ENCODE data around the gene UBALD1. TPM values are rescaled to one million over a fixed set of nuclear protein-coding genes. Genes with fewer than 3 reads are reported as not detected.

The UBALD1 gene
- total and polyA plus RNA-seq, 2 donors (not counting 1 experiment from before 2014, with no cell fraction given): 2.2 to 3.6 TPM

DNA sequence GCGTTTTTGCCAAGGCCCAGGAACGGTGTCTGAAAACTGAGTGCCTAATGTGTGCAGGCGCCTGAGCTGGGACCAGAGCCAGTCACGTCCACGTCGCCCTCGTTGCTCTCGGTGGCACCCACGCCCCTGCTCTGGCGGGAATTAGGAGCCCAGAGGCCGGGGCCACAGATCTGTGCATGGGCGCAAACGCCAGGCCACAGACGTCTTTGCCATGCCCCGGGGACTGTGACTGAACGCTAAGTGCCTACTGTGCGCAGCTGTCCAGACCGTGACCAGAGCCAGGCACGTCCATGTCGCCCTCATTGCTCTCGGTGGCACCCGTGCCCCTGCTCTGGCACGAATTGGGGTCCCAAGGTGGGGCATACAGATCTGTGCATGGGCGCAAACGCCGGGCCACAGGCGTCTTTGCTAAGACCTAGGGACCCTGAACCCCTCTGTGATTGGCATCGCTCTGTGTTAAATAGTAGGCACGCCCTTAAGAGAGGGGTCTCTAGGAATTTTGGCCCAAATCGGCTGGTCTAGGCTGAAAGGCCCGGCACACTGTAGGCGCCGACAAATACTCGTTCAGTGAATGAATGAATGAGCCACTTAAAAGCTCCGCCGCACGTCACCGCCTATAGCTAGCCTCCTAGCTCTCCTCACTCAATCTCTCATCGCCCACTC lies 827 bp upstream of the UBALD1 start:
- peaks cover 5% of the 10 kb centered on the region for H3K4me1 ChIP-seq (ENCODE audit: control insufficient read depth, extremely low read depth, insufficient read depth, low read length)
- H3K27me3 ChIP-seq (ENCODE audit: control insufficient read depth, insufficient read depth, low read length): no peaks in the 10 kb centered on the region
- H3K9ac ChIP-seq (ENCODE audit: insufficient read depth, low read length): peak overlapping the region; percentile 4
- DNase-seq (ENCODE audit: low read depth in 2 of 2): no peak
- H4K20me1 ChIP-seq (ENCODE audit: control insufficient read depth, extremely low read depth, insufficient read depth, low read length): no peaks in the 10 kb centered on the region
- peak overlapping the region; percentile 69 for H3K4me2 ChIP-seq (ENCODE audit: extremely low read depth, insufficient read depth, low read length)
- peak overlapping the region; percentile 80 for H3K27ac ChIP-seq (ENCODE audit: insufficient read depth, low read length)
- H3K36me3 ChIP-seq (ENCODE audit: control insufficient read depth, insufficient read depth, low read length): no peaks in the 10 kb centered on the region
- peak overlapping the region; percentile 85 for H2AFZ ChIP-seq (ENCODE audit: low read length)
- TF ChIP-seq EZH2 (IDR thresholded peaks at IDR 0.05; ENCODE audit: low read length, missing control alignments) (no peak), CTCF (conservative IDR thresholded peaks at IDR 0.05 in 1 of 2, IDR thresholded peaks at IDR 0.05 in 1 of 2; ENCODE audit: low read depth in 1 of 2, low read length in 2 of 2) (no peak)
- no peaks in the 10 kb centered on the region for H3K9me3 ChIP-seq (ENCODE audit: control insufficient read depth, insufficient read depth, low read depth, low read length)
- peak overlapping the region in 2 of 4 experiments; percentile 12 to 75 for H3K4me3 ChIP-seq (replicated peaks in 1 of 4; ENCODE audit: control extremely low read depth in 1 of 4, insufficient read depth in 1 of 4, low read depth in 3 of 4, low read length in 4 of 4)
- peaks cover 25% of the 10 kb centered on the region for H3K79me2 ChIP-seq (ENCODE audit: control insufficient read depth, insufficient read depth, low read length)

DNA sequence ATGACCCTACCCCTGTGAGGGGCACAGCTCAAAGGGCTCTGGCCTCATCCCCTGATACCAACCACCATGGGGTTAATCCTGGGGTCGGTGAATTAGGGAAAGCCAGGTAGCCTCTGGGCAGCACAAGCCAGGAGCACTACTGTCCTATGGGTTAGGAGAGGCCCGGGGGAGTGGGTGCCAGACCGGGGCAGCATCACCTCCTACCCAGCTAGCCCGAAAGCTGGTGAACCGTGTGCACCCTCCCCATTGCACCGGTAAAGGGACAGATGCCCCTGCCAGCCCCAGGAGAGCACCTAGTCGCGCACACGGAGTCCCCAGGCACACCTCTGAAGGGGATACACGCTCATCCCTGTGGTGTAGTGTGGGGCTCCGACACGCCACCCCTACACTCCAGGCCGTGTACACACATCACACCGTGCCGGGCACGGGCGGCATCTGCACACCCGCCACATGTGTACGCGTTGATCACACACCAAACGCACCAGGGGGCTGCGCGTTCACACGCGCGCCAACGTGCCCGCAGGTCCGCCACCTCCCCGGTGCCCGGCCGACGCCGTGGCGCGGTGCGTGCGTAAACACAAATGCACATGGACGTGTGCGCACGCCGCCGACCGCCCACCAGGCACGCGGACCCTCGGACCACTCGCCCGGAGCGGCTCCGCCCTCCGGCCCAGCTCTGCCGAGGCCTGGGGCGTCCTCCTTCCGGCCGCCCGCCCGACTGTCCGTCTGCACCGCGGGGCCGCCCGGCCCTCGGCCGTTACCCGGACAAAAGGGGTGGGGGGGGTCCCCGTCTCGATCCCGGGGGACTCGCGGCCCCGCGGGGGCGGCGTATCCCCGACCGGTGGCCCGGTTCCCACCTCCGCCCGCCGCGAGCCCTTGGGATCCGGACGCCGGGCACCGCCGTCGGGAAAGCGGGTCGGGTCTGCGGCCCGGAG lies 785 bp downstream of the UBALD1 start:
- DNase-seq (ENCODE audit: low read depth in 2 of 2): peak; percentile 32 to 52
- peaks cover 3% of the 10 kb centered on the region for H3K36me3 ChIP-seq (ENCODE audit: control insufficient read depth, insufficient read depth, low read length)
- no peaks in the 10 kb centered on the region for H3K27me3 ChIP-seq (ENCODE audit: control insufficient read depth, insufficient read depth, low read length)
- peak overlapping the region; percentile 80 for H3K27ac ChIP-seq (ENCODE audit: insufficient read depth, low read length)
- H3K9me3 ChIP-seq (ENCODE audit: control insufficient read depth, insufficient read depth, low read depth, low read length): no peaks in the 10 kb centered on the region
- no peaks in the 10 kb centered on the region for H4K20me1 ChIP-seq (ENCODE audit: control insufficient read depth, extremely low read depth, insufficient read depth, low read length)
- H3K4me2 ChIP-seq (ENCODE audit: extremely low read depth, insufficient read depth, low read length): peak overlapping the region; percentile 84
- no peak overlapping the region for H2AFZ ChIP-seq (ENCODE audit: low read length)
- H3K79me2 ChIP-seq (ENCODE audit: control insufficient read depth, insufficient read depth, low read length): peaks cover 25% of the 10 kb centered on the region
- H3K4me1 ChIP-seq (ENCODE audit: control insufficient read depth, extremely low read depth, insufficient read depth, low read length): peaks cover 5% of the 10 kb centered on the region
- H3K4me3 ChIP-seq (replicated peaks in 1 of 4; ENCODE audit: control extremely low read depth in 1 of 4, insufficient read depth in 1 of 4, low read depth in 3 of 4, low read length in 4 of 4): peak overlapping the region; percentile 65 to 80 (median 75)
- TF ChIP-seq CTCF (conservative IDR thresholded peaks at IDR 0.05 in 1 of 2, IDR thresholded peaks at IDR 0.05 in 1 of 2; ENCODE audit: low read depth in 1 of 2, low read length in 2 of 2) (no peak), EZH2 (IDR thresholded peaks at IDR 0.05; ENCODE audit: low read length, missing control alignments) (no peak)
- H3K9ac ChIP-seq (ENCODE audit: insufficient read depth, low read length): peak overlapping the region; percentile 90

DNA sequence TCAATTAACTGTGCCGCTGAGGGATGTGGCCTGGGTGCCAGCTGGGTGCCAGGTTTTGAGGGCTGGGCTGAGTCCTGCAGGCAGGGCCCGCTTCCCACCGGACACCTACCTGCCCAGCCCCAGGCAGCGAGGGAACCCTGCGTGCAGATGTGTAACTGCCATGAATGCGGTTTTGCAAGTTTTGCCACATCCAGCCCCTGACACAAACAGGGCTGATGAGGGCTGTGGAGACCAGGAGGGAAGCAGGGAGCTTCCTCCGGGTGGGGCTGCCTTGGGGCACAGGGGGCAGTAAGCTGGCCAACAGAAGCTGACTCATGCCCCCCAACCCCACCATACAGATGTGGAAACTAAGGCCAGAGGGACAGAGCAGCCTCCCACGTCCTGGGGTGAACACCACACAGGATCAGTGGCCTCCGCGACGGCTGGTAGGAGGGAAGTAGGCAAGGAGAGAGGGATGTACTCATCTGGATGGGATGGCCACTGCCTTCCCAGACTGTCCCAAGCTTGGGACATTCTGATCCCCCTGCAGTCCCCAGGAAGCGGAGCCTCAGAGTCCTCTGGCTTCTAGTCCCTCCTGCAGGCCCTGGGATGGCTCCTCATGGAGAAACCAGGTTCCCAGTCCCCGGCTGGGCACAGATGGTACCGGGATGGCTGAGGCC lies 1.6 kb downstream of the UBALD1 start:
- Histone ChIP-seq H3K9me3 (ENCODE audit: control insufficient read depth, insufficient read depth, low read depth, low read length) (no peaks in the 10 kb centered on the region), H3K9ac (ENCODE audit: insufficient read depth, low read length) (no peak overlapping the region), H3K36me3 (ENCODE audit: control insufficient read depth, insufficient read depth, low read length) (peaks cover 3% of the 10 kb centered on the region), H3K79me2 (ENCODE audit: control insufficient read depth, insufficient read depth, low read length) (peaks cover 25% of the 10 kb centered on the region), H3K4me3 (replicated peaks in 1 of 4; ENCODE audit: control extremely low read depth in 1 of 4, insufficient read depth in 1 of 4, low read depth in 3 of 4, low read length in 4 of 4) (peak overlapping the region; percentile 65 to 80 (median 75)), H3K27ac (ENCODE audit: insufficient read depth, low read length) (peak overlapping the region; percentile 80), H3K27me3 (ENCODE audit: control insufficient read depth, insufficient read depth, low read length) (no peaks in the 10 kb centered on the region), H2AFZ (ENCODE audit: low read length) (no peak overlapping the region), H3K4me2 (ENCODE audit: extremely low read depth, insufficient read depth, low read length) (peak overlapping the region; percentile 84), H3K4me1 (ENCODE audit: control insufficient read depth, extremely low read depth, insufficient read depth, low read length) (peaks cover 5% of the 10 kb centered on the region), H4K20me1 (ENCODE audit: control insufficient read depth, extremely low read depth, insufficient read depth, low read length) (no peaks in the 10 kb centered on the region)
- no peak for TF ChIP-seq CTCF (conservative IDR thresholded peaks at IDR 0.05 in 1 of 2, IDR thresholded peaks at IDR 0.05 in 1 of 2; ENCODE audit: low read depth in 1 of 2, low read length in 2 of 2)
- no peak for TF ChIP-seq EZH2 (IDR thresholded peaks at IDR 0.05; ENCODE audit: low read length, missing control alignments)
- no peak for DNase-seq (ENCODE audit: low read depth in 2 of 2)

Data from fibroblast of lung (primary cell).